Activated CD4-positive, alpha-beta memory T cell treated with anti-CD3 and anti-CD28 coated beads, Interleukin-2, amount 10 ng/mL, durations not matched to agents 7 days and 5 days (primary cell): Measurements from ENCODE around the gene PRR36. TPM values are rescaled to one million over a fixed set of nuclear protein-coding genes. Genes with fewer than 3 reads are reported as not detected.
A peak's percentile ranks its signal among the peaks of the same experiment; 100 is the strongest.

Experiments used
- CTCF ChIA-PET: fragments of 350-600 bp; sonication (Branson Sonifier 250); formaldehyde crosslinking; loops from one replicate; lab custom pipeline; 2021; ENCODE audit warnings: antibody characterized with exemption, inconsistent platforms; lab: Charles Lee
- POLR2A ChIA-PET: fragments of 350-600 bp; sonication (Branson Sonifier 250); formaldehyde crosslinking; loops from one replicate; lab custom pipeline; 2021; ENCODE audit warnings: antibody characterized with exemption; lab: Charles Lee
- DNase-seq: peaks from one replicate; pipeline ENCODE4 v3.0.0-alpha.2; 2020
- H3K27ac Mint-ChIP-seq: one replicate; pipeline ENCODE4 v1.8.0; 2021; ENCODE audit warnings: mild to moderate bottlenecking, mixed read lengths
- H3K27me3 Mint-ChIP-seq: one replicate; pipeline ENCODE4 v1.8.0; 2021; ENCODE audit warnings: mixed read lengths
- H3K36me3 Mint-ChIP-seq: one replicate; pipeline ENCODE4 v1.8.0; 2021; ENCODE audit warnings: low read depth, mixed read lengths
- H3K4me1 Mint-ChIP-seq: one replicate; pipeline ENCODE4 v1.8.0; 2021; ENCODE audit warnings: mixed read lengths
- H3K4me3 Mint-ChIP-seq: one replicate; pipeline ENCODE4 v1.8.0; 2021; ENCODE audit warnings: mild to moderate bottlenecking, mixed read lengths
- H3K9me3 Mint-ChIP-seq: one replicate; pipeline ENCODE4 v1.8.0; 2021; ENCODE audit warnings: mixed read lengths
- total RNA-seq, 2 experiments: library from RNA; stranded (reverse); gene quantifications; one replicate each; pipeline ENCODE4 v1.2.3, GENCODE V29; 2021

The PRR36 gene
- total RNA-seq, 2 experiments from 2014 or later, result 0.05 to 0.13 TPM

DNA sequence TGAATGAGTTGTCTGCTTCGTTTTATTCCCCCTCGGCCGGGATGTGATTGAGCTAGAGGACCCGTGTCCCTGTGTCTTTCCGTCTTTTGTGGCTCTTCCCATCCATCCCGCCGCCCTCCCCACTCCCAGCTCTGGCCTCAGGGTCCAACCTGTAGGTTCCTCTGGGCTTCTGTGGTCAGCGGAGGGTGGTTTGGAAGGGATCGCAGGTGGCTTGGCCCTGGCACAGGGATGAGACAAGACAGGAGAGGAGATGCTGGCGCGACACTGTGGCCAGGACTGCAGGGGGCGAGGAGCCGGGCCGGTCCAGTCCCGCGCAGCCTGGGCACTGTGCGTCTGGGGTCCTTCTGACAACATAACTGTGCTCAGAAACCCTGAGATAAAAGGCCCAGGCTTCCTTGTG, 42.2 kb downstream of the PRR36 start:
- no peak overlapping the region for H3K4me3 Mint-ChIP-seq
- no peak overlapping the region for H3K27ac Mint-ChIP-seq
- H3K9me3 Mint-ChIP-seq, result no peaks in the 10 kb centered on the region
- peaks cover 4% of the 10 kb centered on the region for H3K27me3 Mint-ChIP-seq
- peaks cover 22% of the 10 kb centered on the region for H3K4me1 Mint-ChIP-seq
- H3K36me3 Mint-ChIP-seq, result no peaks in the 10 kb centered on the region
- ChIA-PET POLR2A (no interaction called here), CTCF (interaction anchor here (0.9 to 2.0 kb wide), 4 partner anchors 11 to 180 kb away, joined by 3 to 5 read pairs (median 4); partner anchors contain the start of gene TRAPPC5)
- DNase-seq, result no peak

DNA sequence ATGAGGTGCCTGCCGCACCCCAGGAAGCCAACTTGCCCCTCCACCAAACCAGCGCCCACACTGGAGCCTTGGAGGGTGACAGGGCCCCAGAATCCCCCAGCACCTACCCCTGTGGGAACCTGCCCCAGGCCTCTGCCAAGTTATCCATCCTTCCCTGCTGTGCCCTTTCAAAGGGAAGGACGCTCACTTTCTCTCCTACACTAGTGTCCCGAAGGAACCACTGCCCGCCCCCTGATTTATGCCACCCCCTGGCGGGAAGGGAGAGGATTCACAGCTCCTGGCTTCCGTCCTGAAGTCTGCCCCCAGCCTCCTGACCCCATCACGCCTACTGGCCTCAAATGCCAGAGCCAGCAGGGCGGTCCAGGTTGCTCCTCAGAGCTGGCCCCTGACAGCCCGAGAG, 42.7 kb downstream of the PRR36 start:
- ChIA-PET CTCF (interaction anchor here (0.6 to 2.0 kb wide), 5 partner anchors 10 to 179 kb away, joined by 3 to 5 read pairs (median 3); partner anchors contain the start of gene TRAPPC5), POLR2A (no interaction called here)
- H3K4me3 Mint-ChIP-seq, result peak overlapping the region; percentile 80
- peaks cover 22% of the 10 kb centered on the region for H3K4me1 Mint-ChIP-seq
- H3K36me3 Mint-ChIP-seq, result no peaks in the 10 kb centered on the region
- peaks cover 4% of the 10 kb centered on the region for H3K27me3 Mint-ChIP-seq
- H3K27ac Mint-ChIP-seq, result no peak overlapping the region
- DNase-seq, result no peak
- no peaks in the 10 kb centered on the region for H3K9me3 Mint-ChIP-seq

DNA sequence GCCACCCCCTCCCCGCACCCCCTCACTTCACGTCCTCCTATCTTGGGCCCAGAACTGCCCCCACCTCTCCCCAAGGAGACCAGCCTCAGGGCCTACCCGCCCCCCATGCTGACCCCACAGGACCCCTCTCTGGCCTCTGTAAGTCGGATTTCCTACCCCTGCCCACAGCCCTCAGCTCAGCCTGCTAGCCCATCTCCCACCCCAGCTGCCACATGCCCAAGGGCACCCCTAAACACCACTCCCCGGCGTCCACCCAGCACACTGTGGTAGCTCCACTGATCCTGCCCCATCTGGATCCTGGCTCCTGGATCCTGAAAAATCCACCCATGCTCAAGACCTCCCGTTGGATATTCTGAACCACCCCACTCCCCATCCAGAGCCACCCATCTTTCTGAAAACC, 43.4 kb downstream of the PRR36 start:
- no peaks in the 10 kb centered on the region for H3K36me3 Mint-ChIP-seq
- H3K9me3 Mint-ChIP-seq, result no peaks in the 10 kb centered on the region
- ChIA-PET CTCF (interaction anchor here (0.7 to 2.0 kb wide), 3 partner anchors 150 to 263 kb away, joined by 3 to 5 read pairs (median 4); partner anchors contain the start of gene TRAPPC5), POLR2A (no interaction called here)
- no peak for DNase-seq
- peaks cover 6% of the 10 kb centered on the region for H3K27me3 Mint-ChIP-seq
- H3K27ac Mint-ChIP-seq, result no peak overlapping the region
- peak overlapping the region; percentile 80 for H3K4me3 Mint-ChIP-seq
- peaks cover 22% of the 10 kb centered on the region for H3K4me1 Mint-ChIP-seq

DNA sequence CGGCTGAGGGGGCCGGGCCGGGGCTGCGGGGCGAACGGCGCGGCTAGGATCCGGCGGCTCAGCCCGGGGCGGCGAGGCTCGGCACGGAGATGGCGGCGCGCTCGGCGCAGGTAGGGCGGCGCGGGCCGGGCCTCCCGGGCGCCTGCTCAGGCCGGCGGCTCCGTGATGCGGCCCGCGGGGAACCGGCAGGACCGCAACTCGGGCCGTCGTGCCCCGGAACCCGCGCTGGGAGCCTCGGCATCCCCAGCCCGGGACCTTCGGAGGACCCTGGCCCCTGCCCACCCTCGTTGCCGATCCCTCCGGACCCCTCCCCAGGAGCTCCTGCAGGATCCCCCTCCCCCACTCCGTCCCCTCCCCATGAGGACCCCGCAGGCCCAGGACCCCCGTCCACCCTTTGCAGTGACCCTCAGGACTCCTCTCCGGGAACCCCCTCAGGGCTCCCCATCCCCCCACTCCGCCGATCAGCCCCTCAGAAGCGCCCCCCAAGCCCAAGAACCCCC, 43.9 kb downstream of the PRR36 start:
- Mint-ChIP-seq H3K4me3 (peak overlapping the region; percentile 80), H3K36me3 (no peaks in the 10 kb centered on the region), H3K9me3 (no peaks in the 10 kb centered on the region), H3K4me1 (peaks cover 22% of the 10 kb centered on the region), H3K27ac (no peak overlapping the region), H3K27me3 (peaks cover 6% of the 10 kb centered on the region)
- ChIA-PET CTCF (interaction anchor here (0.7 to 2.0 kb wide), 2 partner anchors 150 to 262 kb away, joined by 4 to 5 read pairs; partner anchors contain the start of gene TRAPPC5), POLR2A (no interaction called here)
- DNase-seq, result no peak

DNA sequence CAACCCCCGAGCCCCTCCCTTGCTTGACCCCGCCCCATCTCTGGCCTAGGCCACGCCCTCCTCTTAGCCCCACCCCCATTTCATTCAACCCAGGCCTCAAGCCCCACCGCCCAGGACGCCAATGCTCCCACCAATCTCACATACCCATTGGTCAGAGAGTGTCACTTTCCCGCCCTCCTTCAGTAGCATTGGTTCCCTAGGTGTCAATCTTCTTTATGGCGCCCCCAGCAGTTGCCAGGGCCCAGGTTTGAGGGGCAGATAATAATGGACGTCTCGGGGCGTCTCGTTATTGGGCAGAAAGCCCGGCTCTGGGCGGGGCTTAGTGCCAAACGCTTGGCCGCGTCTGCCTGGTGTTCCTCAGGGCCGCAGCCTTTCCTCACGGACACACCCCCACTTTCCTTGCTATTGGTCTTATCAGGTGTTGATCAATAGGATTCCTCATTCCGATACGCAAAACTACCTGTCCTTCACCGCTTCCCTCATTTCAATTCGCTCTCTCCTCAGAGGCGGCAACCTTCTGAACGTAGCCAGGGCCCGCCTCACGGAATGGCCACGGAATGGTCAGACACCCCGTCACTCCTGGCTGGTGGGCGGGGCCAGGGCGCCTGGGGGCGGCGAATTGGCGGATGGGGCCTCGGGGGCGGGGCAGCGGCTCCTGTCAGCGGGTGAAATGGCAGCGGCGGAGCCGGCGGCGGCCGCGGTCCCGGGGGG, 44.5 kb downstream of the PRR36 start, which contains the start of gene EVI5L:
TSS of gene EVI5L (plus strand) at position 658 of the 711 bp plus-strand sequence. CDS start 16,325 bp downstream, outside the sequence.
- Mint-ChIP-seq H3K36me3 (no peaks in the 10 kb centered on the region), H3K4me1 (peaks cover 22% of the 10 kb centered on the region), H3K27ac (peak within 1 kb of the TSS; percentile 82), H3K27me3 (peaks cover 6% of the 10 kb centered on the region), H3K9me3 (no peaks in the 10 kb centered on the region), H3K4me3 (peak within 1 kb of the TSS; percentile 80)
- ChIA-PET CTCF (interaction anchor here (1.2 kb wide), 2 partner anchors 30 to 261 kb away, joined by 3 to 5 read pairs; no protein-coding TSS in a partner anchor), POLR2A (interaction anchor here (1.0 kb wide), 1 partner anchor 308 kb away, joined by 3 read pairs; the partner anchor contains the start of gene MCOLN1)
- peak; percentile 99 for DNase-seq

DNA sequence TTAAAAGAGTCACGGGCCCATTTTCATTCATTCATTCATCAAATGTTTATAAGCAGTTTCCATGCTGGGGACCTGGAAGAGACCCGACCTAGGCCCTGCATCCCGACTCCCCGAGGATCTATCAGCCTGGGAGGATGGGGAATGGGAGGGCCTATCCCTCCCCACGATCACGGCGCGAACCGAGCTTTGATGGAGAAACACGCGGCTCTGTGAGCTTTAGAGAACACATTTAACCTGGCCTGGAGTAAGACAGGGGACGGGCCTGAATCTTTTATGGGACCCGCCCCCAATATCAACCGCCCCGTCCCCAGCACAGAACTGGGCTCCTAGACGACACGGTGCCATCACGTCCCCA, 45.0 kb downstream of the PRR36 start:
- Mint-ChIP-seq H3K36me3 (no peaks in the 10 kb centered on the region), H3K9me3 (no peaks in the 10 kb centered on the region), H3K4me3 (peak overlapping the region; percentile 69), H3K27ac (peak overlapping the region; percentile 82), H3K4me1 (peaks cover 22% of the 10 kb centered on the region), H3K27me3 (peaks cover 6% of the 10 kb centered on the region)
- ChIA-PET POLR2A (interaction anchor here (0.8 to 1.0 kb wide), 2 partner anchors 34 to 307 kb away, joined by 3 read pairs; partner anchors contain the start of gene MCOLN1), CTCF (interaction anchor here (1.2 kb wide), 2 partner anchors 30 to 261 kb away, joined by 3 to 5 read pairs; no protein-coding TSS in a partner anchor)
- DNase-seq, result no peak

DNA sequence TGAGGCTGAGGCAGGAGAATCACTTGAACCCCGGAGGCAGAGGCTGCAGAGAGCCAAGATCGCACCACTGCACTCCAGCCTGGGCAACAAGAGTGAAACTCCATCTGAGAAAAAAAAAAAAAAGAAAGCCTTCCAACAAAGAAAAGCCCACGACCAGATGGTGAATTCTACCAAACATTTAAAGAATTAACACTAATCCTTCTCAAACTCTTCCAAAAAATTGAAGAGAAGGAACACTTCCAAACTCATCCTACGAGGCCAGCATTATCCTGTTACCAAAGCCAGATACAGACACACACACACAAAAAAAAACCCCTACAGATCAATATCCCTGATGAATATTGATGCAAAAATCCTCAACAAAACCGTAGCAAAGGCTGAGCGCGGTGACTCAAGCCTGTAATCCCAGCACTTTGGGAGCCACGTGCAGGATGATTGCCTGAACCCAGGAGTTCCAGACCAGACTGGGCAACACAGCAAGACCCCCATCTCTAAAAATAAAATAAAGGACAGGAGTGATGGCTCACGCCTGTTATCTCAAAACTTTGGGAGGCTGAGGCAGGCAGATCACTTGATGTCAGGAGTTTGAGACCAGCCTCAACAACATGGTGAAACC, 50.4 kb downstream of the PRR36 start:
- ChIA-PET CTCF (no interaction called here), POLR2A (no interaction called here)
- H3K27me3 Mint-ChIP-seq, result peaks cover 31% of the 10 kb centered on the region
- no peak for DNase-seq
- no peaks in the 10 kb centered on the region for H3K4me1 Mint-ChIP-seq
- H3K36me3 Mint-ChIP-seq, result no peaks in the 10 kb centered on the region
- H3K27ac Mint-ChIP-seq, result no peak overlapping the region
- H3K4me3 Mint-ChIP-seq, result no peak overlapping the region
- peaks cover 3% of the 10 kb centered on the region for H3K9me3 Mint-ChIP-seq

DNA sequence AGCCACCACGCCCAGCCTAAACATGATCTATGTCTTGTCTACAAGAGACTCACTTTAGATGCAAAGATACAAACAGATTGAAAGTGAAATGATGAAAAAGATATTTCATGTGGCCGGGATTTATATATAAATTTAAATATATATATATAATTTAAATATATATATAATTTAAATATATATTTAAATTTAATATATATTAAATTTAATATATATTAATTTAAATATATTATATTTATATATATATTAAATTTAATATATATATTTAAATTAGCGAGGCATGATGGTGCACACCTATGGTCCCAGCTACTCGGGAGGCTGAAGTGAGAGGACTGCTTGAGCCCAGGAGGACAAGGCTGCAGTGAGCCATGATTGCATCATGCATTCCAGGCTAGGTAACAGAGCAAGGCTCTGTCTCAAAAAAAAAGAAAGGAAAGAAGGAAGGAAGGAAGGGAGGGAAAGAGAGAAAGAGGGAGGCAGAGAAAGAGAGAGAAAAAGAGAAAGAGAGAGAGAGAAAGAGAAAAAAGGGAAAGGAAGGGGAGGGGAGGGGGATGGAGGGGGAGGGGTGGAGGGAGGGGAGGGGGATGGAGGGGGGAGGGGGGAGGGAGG, 51.2 kb downstream of the PRR36 start:
- DNase-seq, result no peak
- Mint-ChIP-seq H3K27ac (no peak overlapping the region), H3K9me3 (peaks cover 7% of the 10 kb centered on the region), H3K27me3 (peaks cover 34% of the 10 kb centered on the region), H3K36me3 (no peaks in the 10 kb centered on the region), H3K4me1 (no peaks in the 10 kb centered on the region), H3K4me3 (no peak overlapping the region)
- CTCF ChIA-PET, result no interaction called here
- POLR2A ChIA-PET, result no interaction called here

DNA sequence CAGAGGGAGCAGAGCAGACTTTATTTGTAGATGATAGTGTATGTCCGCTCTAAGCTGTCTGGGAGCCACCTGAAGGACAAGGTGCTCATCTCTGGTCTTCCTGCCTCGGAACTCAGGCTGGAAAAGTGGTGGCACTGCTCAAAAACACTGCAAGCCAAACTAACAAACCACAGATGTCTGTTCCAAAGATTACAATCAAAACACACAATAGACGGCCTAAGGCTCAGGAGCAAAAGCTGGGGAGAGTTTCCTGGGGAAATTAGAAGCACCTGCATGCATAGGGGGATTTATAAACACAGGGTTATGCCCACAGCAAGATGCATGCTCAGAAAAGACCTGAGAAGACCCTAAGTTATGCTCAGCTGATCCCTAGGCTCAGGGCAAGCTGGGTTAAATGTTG, 53.6 kb downstream of the PRR36 start:
- H3K9me3 Mint-ChIP-seq, result peaks cover 18% of the 10 kb centered on the region
- DNase-seq, result no peak
- H3K36me3 Mint-ChIP-seq, result peaks cover 5% of the 10 kb centered on the region
- H3K4me1 Mint-ChIP-seq, result peaks cover 10% of the 10 kb centered on the region
- no peak overlapping the region for H3K27ac Mint-ChIP-seq
- H3K4me3 Mint-ChIP-seq, result no peak overlapping the region
- CTCF ChIA-PET, result interaction anchor here (0.7 to 1.9 kb wide), 4 partner anchors 11 to 140 kb away, joined by 3 to 4 read pairs (median 4); partner anchors contain the start of gene TRAPPC5
- POLR2A ChIA-PET, result no interaction called here
- peaks cover 42% of the 10 kb centered on the region for H3K27me3 Mint-ChIP-seq

DNA sequence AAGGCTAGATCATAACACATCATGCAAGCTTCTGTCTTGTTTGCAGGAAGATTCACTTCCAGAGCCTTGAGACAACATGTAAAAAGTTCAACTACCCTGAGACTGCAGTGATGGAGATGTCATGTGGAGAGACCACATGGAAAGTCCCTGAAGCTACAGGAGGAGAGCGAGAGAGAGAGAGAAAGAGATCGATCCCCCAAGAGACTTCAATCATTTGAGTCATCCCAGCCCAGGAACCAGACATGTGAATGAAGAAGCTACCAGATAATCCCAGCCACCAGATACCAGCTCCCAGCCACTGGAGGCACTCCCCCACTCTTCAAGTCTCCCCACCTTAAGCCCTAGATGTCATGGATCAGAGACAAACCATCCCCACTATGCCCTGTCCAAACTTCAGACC, 54.9 kb downstream of the PRR36 start:
- Mint-ChIP-seq H3K4me1 (peaks cover 21% of the 10 kb centered on the region), H3K4me3 (no peak overlapping the region), H3K27ac (no peak overlapping the region), H3K36me3 (peaks cover 5% of the 10 kb centered on the region), H3K27me3 (peaks cover 46% of the 10 kb centered on the region), H3K9me3 (peaks cover 18% of the 10 kb centered on the region)
- ChIA-PET POLR2A (no interaction called here), CTCF (interaction anchor here (1.0 to 1.9 kb wide), 4 partner anchors 10 to 138 kb away, joined by 3 to 8 read pairs (median 6); partner anchors contain the start of gene TRAPPC5)
- no peak for DNase-seq

DNA sequence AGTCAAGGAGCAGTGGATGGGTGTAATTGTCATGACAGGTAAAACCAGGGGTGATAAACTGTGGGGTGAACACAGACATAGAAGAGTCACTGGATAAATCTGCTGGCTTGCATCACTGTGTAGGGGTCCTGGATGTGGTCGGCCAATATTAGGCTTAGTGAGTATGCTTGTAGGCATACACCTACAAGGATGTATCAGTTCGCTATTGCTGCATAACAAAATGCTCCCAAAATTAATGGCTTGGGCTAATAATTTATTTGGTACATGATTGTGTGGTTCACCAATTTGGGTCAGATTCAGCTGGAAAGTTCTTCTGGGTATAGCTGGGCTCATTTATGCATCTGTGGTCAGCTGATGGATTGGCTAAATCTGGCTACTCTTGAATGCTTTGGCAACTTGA, 55.4 kb downstream of the PRR36 start:
- CTCF ChIA-PET, result interaction anchor here (1.3 to 1.8 kb wide), 2 partner anchors 50 to 138 kb away, joined by 7 to 8 read pairs; partner anchors contain the start of gene TRAPPC5
- Mint-ChIP-seq H3K36me3 (peaks cover 9% of the 10 kb centered on the region), H3K4me3 (no peak overlapping the region), H3K4me1 (peaks cover 25% of the 10 kb centered on the region), H3K9me3 (peaks cover 18% of the 10 kb centered on the region), H3K27ac (no peak overlapping the region), H3K27me3 (peaks cover 48% of the 10 kb centered on the region)
- DNase-seq, result no peak
- POLR2A ChIA-PET, result no interaction called here
